Natural killer cell (primary cell): Measurements from ENCODE around the gene ZNF79. TPM values are rescaled to one million over a fixed set of nuclear protein-coding genes. Genes with fewer than 3 reads are reported as not detected.

ENCODE experiments used
- ATAC-seq, 3 donors: fragments of 150-1000 bp in 2 of 3; fragments of 200-7000 bp in 1 of 3; cut with Tn5 transposase; 1 replicate in 1 of 3; 2 replicates in 2 of 3; pipeline ENCODE4 v1.10.0; 2021; ENCODE audit warnings: mild to moderate bottlenecking in 2 of 3, moderate library complexity in 2 of 3
- DNase-seq, 2 donors: peaks; one replicate each; pipeline versions ENCODE4 v3.0.0 to v3.0.0-alpha.2; 2013 to 2021; ENCODE audit warnings: mixed read lengths in 1 of 2
- H3K27ac ChIP-seq: one replicate; pipeline ENCODE4 v1.5.1; 2013; ENCODE audit warnings: mild to moderate bottlenecking, low read length
- H3K27me3 ChIP-seq: one replicate; pipeline ENCODE4 v1.6.1; 2013; ENCODE audit warnings: low read length; ENCODE audit not compliant: control insufficient read depth, insufficient read depth
- H3K36me3 ChIP-seq: one replicate; pipeline ENCODE4 v1.6.1; 2013; ENCODE audit warnings: low read length; ENCODE audit not compliant: control insufficient read depth, insufficient read depth
- H3K4me1 ChIP-seq: one replicate; pipeline ENCODE4 v1.6.1; 2013; ENCODE audit warnings: low read length; ENCODE audit not compliant: control insufficient read depth, insufficient read depth
- H3K4me3 ChIP-seq: one replicate; pipeline ENCODE4 v1.5.1; 2013; ENCODE audit warnings: low read length
- H3K9me3 ChIP-seq: one replicate; pipeline ENCODE4 v1.6.1; 2013; ENCODE audit warnings: low read length; ENCODE audit not compliant: control insufficient read depth, insufficient read depth
- H3K27ac Mint-ChIP-seq, 2 donors: one replicate each; pipeline ENCODE4 v1.8.0; 2022; ENCODE audit warnings: mild to moderate bottlenecking in 2 of 2, mixed read lengths in 2 of 2, moderate library complexity in 1 of 2
- H3K27me3 Mint-ChIP-seq, 2 donors: one replicate each; pipeline ENCODE4 v1.8.0; 2022; ENCODE audit warnings: low read depth in 2 of 2, mixed read lengths in 2 of 2
- H3K36me3 Mint-ChIP-seq: one replicate; pipeline ENCODE4 v1.8.0; 2022; ENCODE audit warnings: mixed read lengths
- H3K4me1 Mint-ChIP-seq, 2 donors: one replicate each; pipeline ENCODE4 v1.8.0; 2022; ENCODE audit warnings: mixed read lengths in 2 of 2
- H3K4me3 Mint-ChIP-seq: one replicate; pipeline ENCODE4 v1.8.0; 2022; ENCODE audit warnings: mild to moderate bottlenecking, moderate library complexity, mixed read lengths
- H3K9me3 Mint-ChIP-seq, 2 donors: one replicate each; pipeline ENCODE4 v1.8.0; 2022; ENCODE audit warnings: mixed read lengths in 2 of 2
- CTCF ChIP-seq: fragments of 200-600 bp; IDR thresholded peaks from one replicate; pipeline ENCODE4 v1.8.0; 2022; ENCODE audit warnings: antibody characterized with exemption
- WGBS: methylation state at CpG from one replicate; pipeline ENCODE4 v1.1.7; 2013; ENCODE audit warnings: missing lambda C conversion rate; ENCODE audit not compliant: insufficient coverage; 5-methylcytosine and 5-hydroxymethylcytosine counted together
- intact Hi-C: fragments of 100-400 bp; cut with micrococcal nuclease; formaldehyde crosslinking; loops from one replicate; pipeline ENCODE4 v1.14.2; 2022
- total RNA-seq, 4 donors: library from RNA; stranded (reverse); fragments of 120-200 nt in 1 of 4; gene quantifications; one replicate each; pipeline versions ENCODE4 v1.2.3 to v1.2.4, GENCODE V29; 2013 to 2022

The ZNF79 gene
- total RNA-seq, 3 donors from 2014 or later (not counting 1 experiment from before 2014, with no cell fraction given), result 13.8 to 16.1 (median 14.2) TPM

- Mint-ChIP-seq H3K4me1 (peaks cover 8 to 18% of the 10 kb centered on the region in 2 donors), H3K4me3 (no peak overlapping the region), H3K27me3 (no peaks in the 10 kb centered on the region), H3K9me3 (no peaks in the 10 kb centered on the region), H3K27ac (no peak overlapping the region), H3K36me3 (peaks cover 23% of the 10 kb centered on the region)
- H3K36me3 ChIP-seq, result peaks cover 43% of the 10 kb centered on the region
- no peaks in the 10 kb centered on the region for H3K27me3 ChIP-seq
- 93% methylated on average over 8 of the region's 8 CpGs for WGBS
- intact Hi-C loops, result no loop called here
- no peaks in the 10 kb centered on the region for H3K9me3 ChIP-seq
- no peak for TF ChIP-seq CTCF
- no peak for ATAC-seq
- H3K27ac ChIP-seq, result no peak overlapping the region
- DNase-seq, result no peak
- no peak overlapping the region for H3K4me3 ChIP-seq
- no peaks in the 10 kb centered on the region for H3K4me1 ChIP-seq
These were observed 6.2 kb downstream of the ZNF79 start for GRCh38 chr9:127430415-127430814.

DNA sequence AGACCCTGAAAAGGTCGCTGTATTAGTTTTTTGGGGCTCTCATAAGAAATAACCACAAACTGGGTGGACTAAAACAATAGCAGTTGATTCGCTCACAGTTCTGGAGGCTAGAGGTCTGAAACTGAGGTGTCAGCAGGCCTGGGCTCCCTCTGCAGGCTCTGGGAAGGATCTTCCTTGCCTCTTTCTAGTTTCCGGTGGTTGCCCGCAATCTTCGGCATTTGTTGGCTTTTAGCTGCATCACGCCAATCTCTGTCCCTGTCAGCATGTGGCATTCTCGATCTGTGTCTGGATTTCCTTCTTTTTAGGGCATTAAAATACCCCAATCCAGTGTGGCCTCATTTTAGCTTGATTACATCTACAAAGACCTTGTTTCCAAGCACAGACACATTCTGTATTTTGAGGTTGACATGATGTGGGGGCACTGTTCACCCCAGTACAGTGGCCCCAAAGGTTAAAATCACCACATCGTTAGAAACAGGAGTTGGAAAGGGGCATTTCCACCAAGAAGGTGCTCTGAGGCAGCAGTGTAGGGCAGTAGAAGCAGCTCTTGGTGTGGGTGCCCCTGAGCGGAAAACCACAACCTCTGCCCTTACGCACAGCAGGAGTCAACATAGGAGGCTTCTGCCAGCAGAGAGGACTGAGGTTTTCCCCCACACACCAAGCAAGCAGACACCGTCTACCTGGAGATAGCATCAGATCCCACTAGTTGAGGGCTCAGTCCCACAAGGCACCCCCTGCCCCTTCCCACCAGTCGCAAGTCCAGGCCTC is 13.5 kb downstream of the ZNF79 start:
- Mint-ChIP-seq H3K36me3 (peaks cover 7% of the 10 kb centered on the region), H3K27me3 (no peaks in the 10 kb centered on the region), H3K4me3 (peak overlapping the region; percentile 35), H3K4me1 (peaks cover 14 to 24% of the 10 kb centered on the region in 2 donors), H3K9me3 (no peaks in the 10 kb centered on the region), H3K27ac (peak overlapping the region; percentile 63 to 79)
- H3K36me3 ChIP-seq, result peaks cover 76% of the 10 kb centered on the region
- H3K9me3 ChIP-seq, result no peaks in the 10 kb centered on the region
- peak in 1 of 2 donors; percentile 68 for DNase-seq
- no peak overlapping the region for H3K4me3 ChIP-seq
- WGBS, result 64% methylated on average over 11 of the region's 12 CpGs
- ATAC-seq, result peak; percentile 76 to 90 (median 87)
- intact Hi-C loops, result no loop called here
- H3K27ac ChIP-seq, result peak overlapping the region; percentile 9
- no peak for TF ChIP-seq CTCF
- no peaks in the 10 kb centered on the region for H3K27me3 ChIP-seq
- peaks cover 25% of the 10 kb centered on the region for H3K4me1 ChIP-seq

DNA sequence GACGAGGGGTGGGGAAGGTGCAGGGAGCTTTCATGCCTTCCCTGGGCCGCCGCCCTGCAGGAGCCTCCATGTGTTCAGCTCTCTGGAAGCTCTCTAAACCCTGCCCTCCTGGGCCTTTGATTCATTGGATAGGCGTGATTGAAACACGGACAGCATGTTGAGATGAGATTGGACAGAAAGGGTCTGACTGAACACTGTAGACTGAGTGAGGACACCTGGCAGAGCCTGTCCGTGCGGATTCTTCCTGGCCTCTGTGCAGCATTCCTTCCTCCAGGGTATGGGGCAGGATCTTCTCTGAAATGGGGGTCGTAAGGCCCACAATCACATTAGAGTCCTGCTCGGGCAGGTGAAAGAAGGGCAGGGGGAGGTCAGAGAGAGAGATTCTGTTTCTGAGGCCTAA is 14.2 kb downstream of the ZNF79 start:
- Histone ChIP-seq H3K27me3 (no peaks in the 10 kb centered on the region), H3K36me3 (peaks cover 78% of the 10 kb centered on the region), H3K4me1 (peaks cover 25% of the 10 kb centered on the region), H3K9me3 (no peaks in the 10 kb centered on the region), H3K27ac (no peak overlapping the region), H3K4me3 (no peak overlapping the region)
- Mint-ChIP-seq H3K4me1 (peaks cover 14 to 24% of the 10 kb centered on the region in 2 donors), H3K4me3 (no peak overlapping the region), H3K27me3 (no peaks in the 10 kb centered on the region), H3K9me3 (no peaks in the 10 kb centered on the region), H3K27ac (peak overlapping the region; percentile 63 to 79), H3K36me3 (peaks cover 7% of the 10 kb centered on the region)
- DNase-seq (no peak), ATAC-seq (no peak)
- no peak for TF ChIP-seq CTCF
- 96% methylated on average over 9 of the region's 9 CpGs for WGBS
- intact Hi-C loops, result no loop called here
